ENCODE measurements around the gene BCL11A.

BCL11A gene

GRCh38 chr2:60476206-60476954 is 77.1 kb downstream of the BCL11A start:
- no peak overlapping the region for H2BK12ac ChIP-seq (ENCODE audit: low read length)
- H2BK120ac ChIP-seq (ENCODE audit: low read depth, low read length), result no peak overlapping the region
- H3K27me3 ChIP-seq (ENCODE audit: control insufficient read depth in 3 of 3, insufficient read depth in 3 of 3, low read depth in 1 of 3, low read length in 3 of 3), result no peaks in the 10 kb centered on the region
- H4K91ac ChIP-seq (ENCODE audit: low read depth, low read length, poor library complexity), result no peak overlapping the region
- H3K9ac ChIP-seq (ENCODE audit: low read depth, low read length, poor library complexity), result no peak overlapping the region
- no peak overlapping the region for H3K4me3 ChIP-seq (ENCODE audit: low read length in 2 of 2)
- DNase-seq (ENCODE audit: low spot score), result no peak
- H2AK5ac ChIP-seq (ENCODE audit: low read depth, low read length), result no peak overlapping the region
- H3K79me1 ChIP-seq (ENCODE audit: low read depth, low read length), result no peaks in the 10 kb centered on the region
- no peak overlapping the region for H3K4me2 ChIP-seq (ENCODE audit: insufficient read depth, low read length, poor library complexity, severe bottlenecking)
- no peak overlapping the region for H3K4ac ChIP-seq (ENCODE audit: low read length)
- H3K14ac ChIP-seq (ENCODE audit: low read length), result no peak overlapping the region
- H3K18ac ChIP-seq (ENCODE audit: low read length), result no peak overlapping the region
- no peaks in the 10 kb centered on the region for H3K9me3 ChIP-seq (replicated peaks in 1 of 2; ENCODE audit: control insufficient read depth in 2 of 2, insufficient read depth in 1 of 2, low read depth in 1 of 2, low read length in 2 of 2)
- no peak overlapping the region for H3K23ac ChIP-seq (ENCODE audit: low read depth, low read length, poor library complexity)
- H2BK5ac ChIP-seq (ENCODE audit: low read length), result no peak overlapping the region
- H3K36me3 ChIP-seq (replicated peaks in 1 of 2; ENCODE audit: control insufficient read depth in 2 of 2, insufficient read depth in 2 of 2, low read length in 2 of 2), result no peaks in the 10 kb centered on the region
- no peak overlapping the region for H2BK15ac ChIP-seq (ENCODE audit: low read length)
- no peak overlapping the region for H4K8ac ChIP-seq (ENCODE audit: low read depth, low read length)
- H2AFZ ChIP-seq (ENCODE audit: low read length), result no peak overlapping the region
- WGBS, 2 donors (ENCODE audit: extremely low coverage in 2 of 2, insufficient read length in 2 of 2, insufficient replicate concordance in 1 of 2), result no CpG with 5 or more reads among the region's 2 CpGs
- no peaks in the 10 kb centered on the region for H3K4me1 ChIP-seq (ENCODE audit: control insufficient read depth in 2 of 2, insufficient read depth in 1 of 2, low read depth in 1 of 2, low read length in 2 of 2)
- no peak overlapping the region for H3K27ac ChIP-seq (replicated peaks; ENCODE audit: low read length)

GRCh38 chr2:60475123-60475830 is 78.2 kb downstream of the BCL11A start:
- no peak overlapping the region for H2BK12ac ChIP-seq (ENCODE audit: low read length)
- H3K9me3 ChIP-seq (replicated peaks in 1 of 2; ENCODE audit: control insufficient read depth in 2 of 2, insufficient read depth in 1 of 2, low read depth in 1 of 2, low read length in 2 of 2), result no peaks in the 10 kb centered on the region
- no peaks in the 10 kb centered on the region for H3K79me1 ChIP-seq (ENCODE audit: low read depth, low read length)
- H3K36me3 ChIP-seq (replicated peaks in 1 of 2; ENCODE audit: control insufficient read depth in 2 of 2, insufficient read depth in 2 of 2, low read length in 2 of 2), result no peaks in the 10 kb centered on the region
- H3K18ac ChIP-seq (ENCODE audit: low read length), result no peak overlapping the region
- WGBS, 2 donors (ENCODE audit: extremely low coverage in 2 of 2, insufficient read length in 2 of 2, insufficient replicate concordance in 1 of 2), result no CpG with 5 or more reads among the region's 6 CpGs
- no peaks in the 10 kb centered on the region for H3K4me1 ChIP-seq (ENCODE audit: control insufficient read depth in 2 of 2, insufficient read depth in 1 of 2, low read depth in 1 of 2, low read length in 2 of 2)
- no peak for DNase-seq (ENCODE audit: low spot score)
- H3K9ac ChIP-seq (ENCODE audit: low read depth, low read length, poor library complexity), result no peak overlapping the region
- no peak overlapping the region for H3K27ac ChIP-seq (replicated peaks; ENCODE audit: low read length)
- no peak overlapping the region for H3K4me2 ChIP-seq (ENCODE audit: insufficient read depth, low read length, poor library complexity, severe bottlenecking)
- H3K4ac ChIP-seq (ENCODE audit: low read length), result no peak overlapping the region
- no peak overlapping the region for H3K14ac ChIP-seq (ENCODE audit: low read length)
- H3K27me3 ChIP-seq (ENCODE audit: control insufficient read depth in 3 of 3, insufficient read depth in 3 of 3, low read depth in 1 of 3, low read length in 3 of 3), result no peaks in the 10 kb centered on the region
- H4K8ac ChIP-seq (ENCODE audit: low read depth, low read length), result no peak overlapping the region
- no peak overlapping the region for H2BK120ac ChIP-seq (ENCODE audit: low read depth, low read length)
- H2BK15ac ChIP-seq (ENCODE audit: low read length), result no peak overlapping the region
- H4K91ac ChIP-seq (ENCODE audit: low read depth, low read length, poor library complexity), result no peak overlapping the region
- no peak overlapping the region for H3K23ac ChIP-seq (ENCODE audit: low read depth, low read length, poor library complexity)
- no peak overlapping the region for H2AFZ ChIP-seq (ENCODE audit: low read length)
- H2AK5ac ChIP-seq (ENCODE audit: low read depth, low read length), result no peak overlapping the region
- H3K4me3 ChIP-seq (ENCODE audit: low read length in 2 of 2), result no peak overlapping the region
- H2BK5ac ChIP-seq (ENCODE audit: low read length), result no peak overlapping the region

GRCh38 chr2:60474301-60474700 is 79.2 kb downstream of the BCL11A start:
- Histone ChIP-seq H2BK120ac (ENCODE audit: low read depth, low read length) (no peak overlapping the region), H2BK12ac (ENCODE audit: low read length) (no peak overlapping the region), H3K4me2 (ENCODE audit: insufficient read depth, low read length, poor library complexity, severe bottlenecking) (no peak overlapping the region), H3K27ac (replicated peaks; ENCODE audit: low read length) (no peak overlapping the region), H3K36me3 (replicated peaks in 1 of 2; ENCODE audit: control insufficient read depth in 2 of 2, insufficient read depth in 2 of 2, low read length in 2 of 2) (no peaks in the 10 kb centered on the region), H3K79me1 (ENCODE audit: low read depth, low read length) (no peaks in the 10 kb centered on the region), H3K9me3 (replicated peaks in 1 of 2; ENCODE audit: control insufficient read depth in 2 of 2, insufficient read depth in 1 of 2, low read depth in 1 of 2, low read length in 2 of 2) (no peaks in the 10 kb centered on the region), H4K8ac (ENCODE audit: low read depth, low read length) (no peak overlapping the region), H3K23ac (ENCODE audit: low read depth, low read length, poor library complexity) (no peak overlapping the region), H3K18ac (ENCODE audit: low read length) (no peak overlapping the region), H3K4me1 (ENCODE audit: control insufficient read depth in 2 of 2, insufficient read depth in 1 of 2, low read depth in 1 of 2, low read length in 2 of 2) (no peaks in the 10 kb centered on the region), H2AFZ (ENCODE audit: low read length) (no peak overlapping the region), H3K4ac (ENCODE audit: low read length) (no peak overlapping the region), H3K27me3 (ENCODE audit: control insufficient read depth in 3 of 3, insufficient read depth in 3 of 3, low read depth in 1 of 3, low read length in 3 of 3) (no peaks in the 10 kb centered on the region), H3K14ac (ENCODE audit: low read length) (no peak overlapping the region), H2AK5ac (ENCODE audit: low read depth, low read length) (no peak overlapping the region), H4K91ac (ENCODE audit: low read depth, low read length, poor library complexity) (no peak overlapping the region), H3K4me3 (ENCODE audit: low read length in 2 of 2) (no peak overlapping the region), H2BK5ac (ENCODE audit: low read length) (no peak overlapping the region), H2BK15ac (ENCODE audit: low read length) (no peak overlapping the region), H3K9ac (ENCODE audit: low read depth, low read length, poor library complexity) (no peak overlapping the region)
- no CpG with 5 or more reads among the region's 2 CpGs for WGBS, 2 donors (ENCODE audit: extremely low coverage in 2 of 2, insufficient read length in 2 of 2, insufficient replicate concordance in 1 of 2)
- no peak for DNase-seq (ENCODE audit: low spot score)

GRCh38 chr2:60473546-60473945 is 79.9 kb downstream of the BCL11A start:
- H3K4me3 ChIP-seq (ENCODE audit: low read length in 2 of 2), result no peak overlapping the region
- no peak overlapping the region for H2AFZ ChIP-seq (ENCODE audit: low read length)
- H2BK120ac ChIP-seq (ENCODE audit: low read depth, low read length), result no peak overlapping the region
- H3K4ac ChIP-seq (ENCODE audit: low read length), result no peak overlapping the region
- H2BK15ac ChIP-seq (ENCODE audit: low read length), result no peak overlapping the region
- H3K27me3 ChIP-seq (ENCODE audit: control insufficient read depth in 3 of 3, insufficient read depth in 3 of 3, low read depth in 1 of 3, low read length in 3 of 3), result no peaks in the 10 kb centered on the region
- DNase-seq (ENCODE audit: low spot score), result no peak
- no peaks in the 10 kb centered on the region for H3K9me3 ChIP-seq (replicated peaks in 1 of 2; ENCODE audit: control insufficient read depth in 2 of 2, insufficient read depth in 1 of 2, low read depth in 1 of 2, low read length in 2 of 2)
- H4K8ac ChIP-seq (ENCODE audit: low read depth, low read length), result no peak overlapping the region
- no peak overlapping the region for H3K4me2 ChIP-seq (ENCODE audit: insufficient read depth, low read length, poor library complexity, severe bottlenecking)
- H3K36me3 ChIP-seq (replicated peaks in 1 of 2; ENCODE audit: control insufficient read depth in 2 of 2, insufficient read depth in 2 of 2, low read length in 2 of 2), result no peaks in the 10 kb centered on the region
- no peak overlapping the region for H2BK5ac ChIP-seq (ENCODE audit: low read length)
- no peak overlapping the region for H3K23ac ChIP-seq (ENCODE audit: low read depth, low read length, poor library complexity)
- no peak overlapping the region for H2BK12ac ChIP-seq (ENCODE audit: low read length)
- no peaks in the 10 kb centered on the region for H3K4me1 ChIP-seq (ENCODE audit: control insufficient read depth in 2 of 2, insufficient read depth in 1 of 2, low read depth in 1 of 2, low read length in 2 of 2)
- WGBS, 2 donors (ENCODE audit: extremely low coverage in 2 of 2, insufficient read length in 2 of 2, insufficient replicate concordance in 1 of 2), result no CpG with 5 or more reads among the region's 3 CpGs
- H3K18ac ChIP-seq (ENCODE audit: low read length), result no peak overlapping the region
- no peak overlapping the region for H2AK5ac ChIP-seq (ENCODE audit: low read depth, low read length)
- H3K79me1 ChIP-seq (ENCODE audit: low read depth, low read length), result no peaks in the 10 kb centered on the region
- H3K9ac ChIP-seq (ENCODE audit: low read depth, low read length, poor library complexity), result no peak overlapping the region
- H3K14ac ChIP-seq (ENCODE audit: low read length), result no peak overlapping the region
- no peak overlapping the region for H3K27ac ChIP-seq (replicated peaks; ENCODE audit: low read length)
- no peak overlapping the region for H4K91ac ChIP-seq (ENCODE audit: low read depth, low read length, poor library complexity)
